ENCODE measurements around the gene OTUB2. TPM values are rescaled to one million over a fixed set of nuclear protein-coding genes. Genes with fewer than 3 reads are reported as not detected.
A peak's percentile ranks its signal among the peaks of the same experiment; 100 is the strongest.

Gene OTUB2
- total and polyA plus RNA-seq, 11 donors: 0.09 to 0.60 (median 0.38) TPM

DNA sequence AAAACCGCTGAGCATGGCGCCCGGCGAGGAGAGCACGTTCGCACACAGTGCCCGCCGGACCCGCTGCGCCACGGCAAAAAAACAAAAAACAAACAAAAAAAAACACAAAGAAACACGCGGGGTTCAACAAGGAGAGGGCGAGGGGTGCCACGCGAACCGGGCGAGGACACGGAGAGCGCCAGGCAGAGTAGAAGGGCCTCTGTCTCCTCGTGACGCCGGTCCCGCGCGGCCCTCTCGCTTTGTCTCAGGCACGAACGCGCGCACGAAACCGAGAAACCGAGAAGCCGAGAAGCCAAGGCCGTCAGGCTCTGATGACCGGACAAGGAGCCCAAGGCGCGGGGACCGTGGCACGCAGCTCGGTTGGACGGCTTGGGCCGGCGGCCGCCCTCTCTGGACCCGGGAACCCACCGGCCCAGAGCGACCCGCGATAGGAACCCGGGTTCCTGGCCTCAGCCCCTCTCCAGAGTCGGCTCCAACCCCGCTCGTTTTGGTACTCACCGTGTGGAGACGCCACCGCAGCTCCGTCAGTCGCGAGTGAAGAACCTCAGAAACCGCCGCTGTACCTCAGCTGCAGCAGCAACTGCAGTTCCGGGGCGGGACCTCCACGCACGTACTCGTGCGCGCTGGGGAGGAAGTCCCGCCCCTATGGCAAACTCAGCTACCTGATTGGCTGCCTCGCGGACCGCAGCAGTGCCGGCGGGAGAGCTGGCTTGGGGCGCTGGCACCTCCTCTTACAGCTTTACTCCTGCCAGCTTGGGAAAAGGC is 54.7 kb downstream of the OTUB2 start, which contains the start of the genes DDX24 and IFI27L1:
TSS of gene DDX24 (minus strand) at position 582 of the 765 bp plus-strand sequence. CDS start 1,460 bp downstream, outside the sequence.
TSS of gene IFI27L1 (plus strand) at position 690 of the 765 bp plus-strand sequence. CDS start 15,628 bp downstream, outside the sequence.
- H3K36me3 ChIP-seq: peaks cover 0 to 36% (median 17%) of the 10 kb centered on the region in 9 donors
- peak within 1 kb of the TSS; percentile 81 to 95 (median 91) for H3K27ac ChIP-seq
- 0 to 1% (median 1%) methylated on average over 56 to 77 of the region's 77 CpGs for WGBS, 4 donors
- H3K27me3 ChIP-seq: no peaks in the 10 kb centered on the region
- peaks cover 12 to 53% (median 42%) of the 10 kb centered on the region in 12 donors for H3K4me1 ChIP-seq
- H3K4me3 ChIP-seq: peak within 1 kb of the TSS; percentile 71 to 100 (median 90)
- peak; percentile 96 to 98 (median 98) for DNase-seq
- TF ChIP-seq CTCF (IDR thresholded peaks at IDR 0.05) (peak in 1 of 12 donors; percentile 13), POLR2A (IDR thresholded peaks at IDR 0.05) (peak; percentile 89 to 97)
- peaks cover 0 to 5% (median 0%) of the 10 kb centered on the region in 12 donors for H3K9me3 ChIP-seq
- ATAC-seq: peak; percentile 99 to 100 (median 100)
- intact Hi-C loops (cut with DNase I): loop anchor here in 3 of 10 donors (2.0 to 5.0 kb wide), 4 partner anchors 30 to 51 kb away; partner anchors contain the start of genes IFI27L2 (in 2 of the 3) and IFI27 (in 1 of the 3)

DNA sequence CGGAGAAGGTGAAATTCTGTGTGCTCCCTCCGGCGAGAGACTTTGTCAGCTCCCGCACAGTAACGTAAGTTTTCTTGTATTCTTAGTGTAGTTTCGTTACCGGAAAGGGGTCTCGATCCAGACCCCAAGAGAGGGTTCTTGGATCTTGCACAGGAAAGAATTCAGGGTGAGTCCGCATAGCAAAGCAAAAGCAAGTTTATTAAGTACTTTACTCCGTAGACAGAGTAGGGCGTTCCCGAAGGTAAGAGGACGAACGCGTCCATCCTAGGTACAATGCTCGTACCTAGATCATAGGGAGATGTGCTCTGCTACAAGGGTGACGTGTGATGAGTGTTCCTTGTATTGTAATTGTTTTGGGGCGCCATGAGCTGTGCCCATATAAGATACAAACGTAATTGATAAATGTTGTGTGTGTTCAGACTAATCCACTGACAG is 55.3 kb downstream of the OTUB2 start:
- peak overlapping the region in 11 of 12 donors; percentile 63 to 95 (median 90) for H3K27ac ChIP-seq
- TF ChIP-seq POLR2A (IDR thresholded peaks at IDR 0.05) (no peak), CTCF (IDR thresholded peaks at IDR 0.05) (no peak)
- ATAC-seq: no peak
- 1% methylated on average over 18 to 19 of the region's 19 CpGs for WGBS, 4 donors
- no peaks in the 10 kb centered on the region for H3K9me3 ChIP-seq
- no peak for DNase-seq
- intact Hi-C loops (cut with DNase I): loop anchor here in 3 of 10 donors (2.0 to 5.0 kb wide), 4 partner anchors 29 to 51 kb away; partner anchors contain the start of genes IFI27L2 (in 2 of the 3) and IFI27 (in 1 of the 3)
- H3K27me3 ChIP-seq: no peaks in the 10 kb centered on the region
- peaks cover 0 to 31% (median 17%) of the 10 kb centered on the region in 9 donors for H3K36me3 ChIP-seq
- H3K4me3 ChIP-seq: peak overlapping the region; percentile 71 to 100 (median 90)
- H3K4me1 ChIP-seq: peaks cover 12 to 47% (median 39%) of the 10 kb centered on the region in 12 donors

GRCh38 chr14:94087891-94088290 is 61.8 kb downstream of the OTUB2 start:
- H3K27me3 ChIP-seq: no peaks in the 10 kb centered on the region
- no peaks in the 10 kb centered on the region for H3K9me3 ChIP-seq
- ATAC-seq (no peak), DNase-seq (no peak)
- H3K27ac ChIP-seq: no peak overlapping the region
- no peak overlapping the region for H3K4me3 ChIP-seq
- 73 to 91% (median 75%) methylated on average over 4 of the region's 4 CpGs for WGBS, 4 donors
- no peaks in the 10 kb centered on the region for H3K4me1 ChIP-seq
- TF ChIP-seq CTCF (IDR thresholded peaks at IDR 0.05) (no peak), POLR2A (IDR thresholded peaks at IDR 0.05) (no peak)
- no peaks in the 10 kb centered on the region for H3K36me3 ChIP-seq
- intact Hi-C loops (cut with DNase I): no loop called here

GRCh38 chr14:94088516-94088915 is 62.4 kb downstream of the OTUB2 start:
- no peaks in the 10 kb centered on the region for H3K27me3 ChIP-seq
- no peaks in the 10 kb centered on the region for H3K9me3 ChIP-seq
- no peaks in the 10 kb centered on the region for H3K36me3 ChIP-seq
- H3K27ac ChIP-seq: no peak overlapping the region
- no peak for ATAC-seq
- no peak overlapping the region for H3K4me3 ChIP-seq
- 85 to 91% (median 90%) methylated on average over 5 of the region's 5 CpGs for WGBS, 4 donors
- H3K4me1 ChIP-seq: no peaks in the 10 kb centered on the region
- TF ChIP-seq POLR2A (IDR thresholded peaks at IDR 0.05) (no peak), CTCF (IDR thresholded peaks at IDR 0.05) (no peak)
- DNase-seq: no peak
- intact Hi-C loops (cut with DNase I): no loop called here
